Neural progenitor cell (in vitro differentiated cells): ENCODE results near the gene REPIN1.

Experiments
- CTCF ChIP-seq: fragments of 200-600 bp; sonication (generic); IDR thresholded peaks from 2 replicates; pipeline ENCODE4 v1.5.1; 2017; ENCODE audit warnings: antibody characterized with exemption, mild to moderate bottlenecking
- EZH2 ChIP-seq: fragments of 200-600 bp; sonication (generic); IDR thresholded peaks from 2 replicates; pipeline ENCODE4 v1.6.1; 2017; ENCODE audit warnings: antibody characterized with exemption, mild to moderate bottlenecking, moderate library complexity

GRCh38 chr7:150371996-150372270 is 3.3 kb downstream of the REPIN1 start:
- no peak for TF ChIP-seq CTCF
- TF ChIP-seq EZH2, result no peak
